Astrocyte (in vitro differentiated cells and primary cell): ENCODE results near the gene IQUB.

Source experiments
- CTCF ChIP-seq: IDR thresholded peaks from 2 replicates; pipeline ENCODE4 v1.5.1; 2011; ENCODE audit warnings: low read depth, mild to moderate bottlenecking, inconsistent platforms, low read length, moderate library complexity; ENCODE audit not compliant: insufficient read depth
- EZH2 ChIP-seq: IDR thresholded peaks from 2 replicates; pipeline ENCODE4 v1.6.1; 2012; ENCODE audit warnings: mild to moderate bottlenecking, low read length, inconsistent platforms; ENCODE audit not compliant: insufficient read depth

- no peak for TF ChIP-seq CTCF
- TF ChIP-seq EZH2 = no peak
Measured at GRCh38 chr7:123573341-123573740, 38.9 kb upstream of the IQUB start.
